ENCODE data around the gene DPF1.

DPF1 gene

GRCh38 chr19:38201731-38202130 is 22.3 kb downstream of the DPF1 start:
- no peak overlapping the region for H3K4me3 ChIP-seq (ENCODE audit: low read depth, low read length)

DNA sequence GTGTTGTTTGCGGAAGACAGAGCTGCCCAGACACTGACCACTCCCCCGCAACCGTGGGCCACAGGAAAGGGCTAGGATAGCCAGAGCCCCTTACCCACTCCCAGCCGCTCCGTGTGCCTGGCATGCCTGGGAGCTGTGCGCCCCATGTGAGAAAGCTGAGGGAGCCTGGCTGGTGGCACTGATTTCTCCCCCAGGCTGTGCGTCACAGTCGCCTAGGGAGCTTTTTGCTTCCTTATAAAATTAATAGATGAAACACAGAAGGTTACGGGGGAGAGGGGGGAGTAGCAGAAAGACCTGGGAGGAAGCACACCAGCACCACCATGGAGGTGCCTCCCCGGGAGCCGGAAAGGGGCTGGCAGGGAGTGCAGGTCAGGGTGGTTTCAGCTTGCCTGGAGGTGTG is 24.7 kb downstream of the DPF1 start:
- no peak overlapping the region for H3K4me3 ChIP-seq (ENCODE audit: low read depth, low read length)

DNA sequence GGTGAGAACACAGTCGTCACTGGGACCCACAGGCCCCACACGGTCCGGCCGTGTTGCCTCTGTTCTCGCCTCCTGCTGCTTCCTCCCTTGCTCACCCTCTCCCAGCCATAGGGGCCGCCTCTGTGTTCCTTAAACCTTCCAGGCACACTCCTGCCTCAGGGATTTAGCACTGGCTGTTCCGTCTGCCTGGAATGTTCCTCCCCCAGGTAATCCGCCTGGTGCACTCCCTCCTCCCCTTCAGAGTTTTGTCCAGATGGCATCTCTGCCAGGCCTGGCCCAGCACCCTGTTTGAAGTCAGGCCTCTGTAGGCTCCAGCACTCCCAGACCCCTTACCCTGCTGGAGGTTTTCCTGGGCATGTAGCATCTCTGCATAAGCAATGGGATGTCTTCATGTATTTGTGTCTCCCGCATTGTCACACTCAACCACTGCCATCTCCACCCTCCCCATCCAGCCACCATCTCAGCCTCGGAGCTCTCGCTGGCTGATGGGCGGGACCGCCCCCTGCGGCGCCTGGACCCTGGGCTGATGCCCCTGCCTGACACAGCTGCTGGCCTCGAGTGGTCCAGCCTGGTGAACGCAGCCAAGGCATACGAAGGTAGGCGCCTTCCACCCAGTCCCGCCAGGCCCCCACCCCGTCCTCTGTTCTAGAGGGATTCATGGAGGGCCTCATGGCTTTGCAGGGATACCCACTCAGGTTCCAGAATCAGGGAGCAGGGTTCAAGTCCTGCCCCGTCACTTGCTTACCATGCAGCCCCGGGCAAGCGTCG is 25.9 kb downstream of the DPF1 start:
- no peak overlapping the region for H3K4me3 ChIP-seq (ENCODE audit: low read depth, low read length)

GRCh38 chr19:38196948-38197656 is 26.9 kb downstream of the DPF1 start:
- no peak overlapping the region for H3K4me3 ChIP-seq (ENCODE audit: low read depth, low read length)

DNA sequence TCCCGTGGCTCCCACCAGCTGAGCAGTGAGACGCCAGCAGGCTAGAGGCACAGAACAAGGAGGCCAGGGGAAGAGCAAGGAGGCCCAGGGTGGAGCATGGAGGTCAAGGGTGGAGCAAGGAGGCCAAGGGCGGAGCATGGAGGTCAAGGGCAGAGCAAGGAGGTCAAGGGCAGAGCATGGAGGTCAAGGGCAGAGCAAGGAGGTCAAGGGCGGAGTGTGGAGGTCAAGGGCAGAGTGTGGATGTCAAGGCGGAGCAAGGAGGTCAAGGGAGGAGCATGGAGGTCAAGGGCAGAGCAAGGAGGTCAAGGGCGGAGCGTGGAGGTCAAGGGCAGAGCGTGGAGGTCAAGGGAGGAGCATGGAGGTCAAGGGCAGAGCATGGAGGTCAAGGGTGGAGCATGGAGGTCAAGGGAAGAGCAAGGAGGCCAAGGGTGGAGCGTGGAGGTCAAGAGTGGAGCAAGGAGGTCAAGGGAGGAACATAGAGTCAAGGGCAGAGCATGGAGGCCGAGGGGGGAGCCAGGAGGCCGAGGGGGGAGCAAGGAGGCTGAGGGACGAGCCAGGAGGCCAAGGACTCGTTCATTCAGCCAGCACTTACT is 27.7 kb downstream of the DPF1 start:
- no peak overlapping the region for H3K4me3 ChIP-seq (ENCODE audit: low read depth, low read length)

GRCh38 chr19:38195237-38195636 is 28.8 kb downstream of the DPF1 start:
- H3K4me3 ChIP-seq (ENCODE audit: low read depth, low read length), result no peak overlapping the region

DNA sequence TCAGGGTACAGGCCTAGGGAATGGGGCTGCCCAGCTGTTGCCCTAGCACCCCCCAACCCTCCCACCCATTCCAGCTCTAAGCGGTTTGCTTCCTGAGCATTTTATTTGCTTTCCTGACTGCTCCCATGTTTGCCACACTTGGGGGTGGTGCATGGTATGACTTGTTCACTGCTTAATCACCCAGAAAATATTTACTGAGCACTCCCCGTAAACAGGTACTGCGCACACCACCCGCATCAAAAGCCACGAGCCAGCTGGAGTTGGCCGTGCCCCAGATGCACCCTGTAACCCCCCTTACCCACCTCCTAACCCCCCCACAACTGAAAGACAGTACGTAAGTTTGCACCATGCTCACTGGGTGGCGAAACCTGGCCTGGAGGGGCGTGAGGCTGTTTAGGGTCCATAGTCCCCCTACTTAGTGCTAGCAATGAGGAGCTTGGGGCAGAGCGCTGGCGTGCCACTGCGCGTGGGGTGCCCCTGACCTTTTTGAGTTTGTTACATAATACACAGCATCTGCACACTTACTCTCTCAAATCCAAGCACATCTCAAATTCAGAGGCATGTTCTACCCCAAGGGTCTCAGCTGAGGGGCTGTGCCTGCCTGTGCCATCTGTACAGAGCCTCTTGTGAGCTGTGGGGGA is 29.8 kb downstream of the DPF1 start:
- H3K4me3 ChIP-seq (ENCODE audit: low read depth, low read length), result no peak overlapping the region

GRCh38 chr19:38193445-38193844 is 30.6 kb downstream of the DPF1 start:
- no peak overlapping the region for H3K4me3 ChIP-seq (ENCODE audit: low read depth, low read length)

GRCh38 chr19:38191747-38192146 is 32.3 kb downstream of the DPF1 start:
- no peak overlapping the region for H3K4me3 ChIP-seq (ENCODE audit: low read depth, low read length)

GRCh38 chr19:38190793-38191192 is 33.2 kb downstream of the DPF1 start:
- H3K4me3 ChIP-seq (ENCODE audit: low read depth, low read length), result no peak overlapping the region

DNA sequence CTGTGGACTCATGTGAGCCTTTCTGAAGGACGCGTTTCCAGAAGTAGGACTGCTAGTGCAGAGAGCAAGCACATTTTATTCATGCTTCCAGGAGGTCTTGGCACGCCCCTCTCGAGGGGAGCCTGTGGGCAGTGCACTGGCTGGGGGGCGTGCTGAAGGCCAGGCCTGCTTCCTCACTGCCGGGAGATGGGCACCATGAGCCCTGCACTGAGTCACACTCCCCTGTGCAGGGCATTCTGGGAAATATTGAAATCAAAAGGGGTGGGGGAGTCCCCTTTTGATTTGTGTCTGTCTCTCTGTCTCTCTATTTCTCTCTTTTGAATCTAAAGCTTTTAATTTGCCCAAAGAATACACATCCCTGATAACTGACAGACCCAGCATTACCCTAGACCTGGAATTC is 34.0 kb downstream of the DPF1 start:
- H3K4me3 ChIP-seq (ENCODE audit: low read depth, low read length), result no peak overlapping the region

DNA sequence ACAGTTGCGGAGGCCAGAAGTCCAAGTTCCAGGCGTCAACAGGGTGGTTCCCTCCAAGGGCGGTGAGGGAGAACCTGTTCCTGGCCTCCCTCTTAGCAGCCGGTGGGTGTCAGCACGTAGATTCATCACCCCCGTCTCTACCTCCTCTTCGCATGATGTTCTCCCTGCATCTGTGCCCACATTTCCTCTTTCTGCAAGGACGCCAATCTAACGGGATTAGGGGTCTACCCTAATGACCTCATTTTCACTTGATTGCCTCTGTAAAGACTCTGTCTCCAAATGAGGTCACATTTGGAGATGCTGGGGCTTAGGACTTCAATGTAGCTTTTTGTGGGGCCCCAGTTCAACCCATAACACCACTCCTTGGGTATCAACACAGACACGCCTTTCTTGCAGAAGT is 38.5 kb downstream of the DPF1 start:
- no peak overlapping the region for H3K4me3 ChIP-seq (ENCODE audit: low read depth, low read length)

GRCh38 chr19:38184815-38185214 is 39.2 kb downstream of the DPF1 start:
- H3K4me3 ChIP-seq (ENCODE audit: low read depth, low read length), result no peak overlapping the region

- H3K4me3 ChIP-seq (ENCODE audit: low read depth, low read length), result peak overlapping the region; percentile 37
These were observed 40.6 kb downstream of the DPF1 start for GRCh38 chr19:38183251-38183897.

GRCh38 chr19:38182536-38183210 is 41.3 kb downstream of the DPF1 start:
- H3K4me3 ChIP-seq (ENCODE audit: low read depth, low read length), result no peak overlapping the region

- no peak overlapping the region for H3K4me3 ChIP-seq (ENCODE audit: low read depth, low read length)
These were observed 44.0 kb downstream of the DPF1 start for GRCh38 chr19:38180071-38180470.

GRCh38 chr19:38175422-38175821 is 48.6 kb downstream of the DPF1 start:
- no peak overlapping the region for H3K4me3 ChIP-seq (ENCODE audit: low read depth, low read length)

GRCh38 chr19:38173291-38174041 is 50.6 kb downstream of the DPF1 start:
- no peak overlapping the region for H3K4me3 ChIP-seq (ENCODE audit: low read depth, low read length)

GRCh38 chr19:38172001-38172400 is 52.0 kb downstream of the DPF1 start:
- no peak overlapping the region for H3K4me3 ChIP-seq (ENCODE audit: low read depth, low read length)

DNA sequence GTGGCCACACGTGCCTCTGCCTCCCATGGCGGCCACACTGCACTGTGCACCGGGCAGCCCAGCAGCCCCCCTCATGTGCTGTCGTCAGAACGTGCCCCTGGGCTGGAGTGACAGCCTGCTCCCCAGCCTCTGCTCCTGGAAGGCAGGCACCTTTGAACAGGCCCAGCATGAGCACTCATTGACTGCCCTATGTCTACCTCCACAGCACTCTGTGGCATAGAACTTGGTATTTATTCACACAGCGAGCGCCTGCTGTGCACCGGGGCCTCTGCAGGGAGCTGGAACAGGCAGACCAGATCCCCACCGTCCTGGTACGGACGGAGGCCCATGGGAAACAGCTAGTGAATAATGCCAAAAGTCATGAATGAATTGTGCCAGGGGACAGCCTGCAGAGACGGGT is 53.7 kb downstream of the DPF1 start:
- no peak overlapping the region for H3K4me3 ChIP-seq (ENCODE audit: low read depth, low read length)
